ENCODE results near the gene DOLPP1. TPM values are rescaled to one million over a fixed set of nuclear protein-coding genes. Genes with fewer than 3 reads are reported as not detected.

Gene DOLPP1
- total and polyA plus RNA-seq, 2 of the 8 experiments (the other 6 are each of a cell fraction or from before 2014, with no cell fraction given), result 36.0 to 45.3 TPM

DNA sequence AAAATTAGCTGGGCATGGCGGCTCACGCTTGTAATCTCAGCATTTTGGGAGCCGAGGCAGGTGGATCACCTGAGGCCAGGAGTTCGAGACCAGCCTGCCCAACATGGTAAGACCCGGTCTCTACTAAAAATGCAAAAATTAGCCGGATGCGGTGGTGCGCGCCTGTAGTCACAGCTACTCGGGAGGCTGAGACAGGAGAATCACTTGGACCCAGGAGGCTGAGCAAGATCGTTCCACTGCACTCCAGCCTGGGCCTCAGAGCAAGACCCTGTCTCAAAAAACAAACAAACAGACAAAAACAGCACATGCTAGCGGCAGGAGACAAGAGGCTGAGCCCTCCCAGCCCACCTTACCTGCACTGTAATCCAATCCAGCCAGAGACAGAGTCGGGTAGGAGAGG, 1.1 kb upstream of the DOLPP1 start (continued):
- TF ChIP-seq, protein P1, sequence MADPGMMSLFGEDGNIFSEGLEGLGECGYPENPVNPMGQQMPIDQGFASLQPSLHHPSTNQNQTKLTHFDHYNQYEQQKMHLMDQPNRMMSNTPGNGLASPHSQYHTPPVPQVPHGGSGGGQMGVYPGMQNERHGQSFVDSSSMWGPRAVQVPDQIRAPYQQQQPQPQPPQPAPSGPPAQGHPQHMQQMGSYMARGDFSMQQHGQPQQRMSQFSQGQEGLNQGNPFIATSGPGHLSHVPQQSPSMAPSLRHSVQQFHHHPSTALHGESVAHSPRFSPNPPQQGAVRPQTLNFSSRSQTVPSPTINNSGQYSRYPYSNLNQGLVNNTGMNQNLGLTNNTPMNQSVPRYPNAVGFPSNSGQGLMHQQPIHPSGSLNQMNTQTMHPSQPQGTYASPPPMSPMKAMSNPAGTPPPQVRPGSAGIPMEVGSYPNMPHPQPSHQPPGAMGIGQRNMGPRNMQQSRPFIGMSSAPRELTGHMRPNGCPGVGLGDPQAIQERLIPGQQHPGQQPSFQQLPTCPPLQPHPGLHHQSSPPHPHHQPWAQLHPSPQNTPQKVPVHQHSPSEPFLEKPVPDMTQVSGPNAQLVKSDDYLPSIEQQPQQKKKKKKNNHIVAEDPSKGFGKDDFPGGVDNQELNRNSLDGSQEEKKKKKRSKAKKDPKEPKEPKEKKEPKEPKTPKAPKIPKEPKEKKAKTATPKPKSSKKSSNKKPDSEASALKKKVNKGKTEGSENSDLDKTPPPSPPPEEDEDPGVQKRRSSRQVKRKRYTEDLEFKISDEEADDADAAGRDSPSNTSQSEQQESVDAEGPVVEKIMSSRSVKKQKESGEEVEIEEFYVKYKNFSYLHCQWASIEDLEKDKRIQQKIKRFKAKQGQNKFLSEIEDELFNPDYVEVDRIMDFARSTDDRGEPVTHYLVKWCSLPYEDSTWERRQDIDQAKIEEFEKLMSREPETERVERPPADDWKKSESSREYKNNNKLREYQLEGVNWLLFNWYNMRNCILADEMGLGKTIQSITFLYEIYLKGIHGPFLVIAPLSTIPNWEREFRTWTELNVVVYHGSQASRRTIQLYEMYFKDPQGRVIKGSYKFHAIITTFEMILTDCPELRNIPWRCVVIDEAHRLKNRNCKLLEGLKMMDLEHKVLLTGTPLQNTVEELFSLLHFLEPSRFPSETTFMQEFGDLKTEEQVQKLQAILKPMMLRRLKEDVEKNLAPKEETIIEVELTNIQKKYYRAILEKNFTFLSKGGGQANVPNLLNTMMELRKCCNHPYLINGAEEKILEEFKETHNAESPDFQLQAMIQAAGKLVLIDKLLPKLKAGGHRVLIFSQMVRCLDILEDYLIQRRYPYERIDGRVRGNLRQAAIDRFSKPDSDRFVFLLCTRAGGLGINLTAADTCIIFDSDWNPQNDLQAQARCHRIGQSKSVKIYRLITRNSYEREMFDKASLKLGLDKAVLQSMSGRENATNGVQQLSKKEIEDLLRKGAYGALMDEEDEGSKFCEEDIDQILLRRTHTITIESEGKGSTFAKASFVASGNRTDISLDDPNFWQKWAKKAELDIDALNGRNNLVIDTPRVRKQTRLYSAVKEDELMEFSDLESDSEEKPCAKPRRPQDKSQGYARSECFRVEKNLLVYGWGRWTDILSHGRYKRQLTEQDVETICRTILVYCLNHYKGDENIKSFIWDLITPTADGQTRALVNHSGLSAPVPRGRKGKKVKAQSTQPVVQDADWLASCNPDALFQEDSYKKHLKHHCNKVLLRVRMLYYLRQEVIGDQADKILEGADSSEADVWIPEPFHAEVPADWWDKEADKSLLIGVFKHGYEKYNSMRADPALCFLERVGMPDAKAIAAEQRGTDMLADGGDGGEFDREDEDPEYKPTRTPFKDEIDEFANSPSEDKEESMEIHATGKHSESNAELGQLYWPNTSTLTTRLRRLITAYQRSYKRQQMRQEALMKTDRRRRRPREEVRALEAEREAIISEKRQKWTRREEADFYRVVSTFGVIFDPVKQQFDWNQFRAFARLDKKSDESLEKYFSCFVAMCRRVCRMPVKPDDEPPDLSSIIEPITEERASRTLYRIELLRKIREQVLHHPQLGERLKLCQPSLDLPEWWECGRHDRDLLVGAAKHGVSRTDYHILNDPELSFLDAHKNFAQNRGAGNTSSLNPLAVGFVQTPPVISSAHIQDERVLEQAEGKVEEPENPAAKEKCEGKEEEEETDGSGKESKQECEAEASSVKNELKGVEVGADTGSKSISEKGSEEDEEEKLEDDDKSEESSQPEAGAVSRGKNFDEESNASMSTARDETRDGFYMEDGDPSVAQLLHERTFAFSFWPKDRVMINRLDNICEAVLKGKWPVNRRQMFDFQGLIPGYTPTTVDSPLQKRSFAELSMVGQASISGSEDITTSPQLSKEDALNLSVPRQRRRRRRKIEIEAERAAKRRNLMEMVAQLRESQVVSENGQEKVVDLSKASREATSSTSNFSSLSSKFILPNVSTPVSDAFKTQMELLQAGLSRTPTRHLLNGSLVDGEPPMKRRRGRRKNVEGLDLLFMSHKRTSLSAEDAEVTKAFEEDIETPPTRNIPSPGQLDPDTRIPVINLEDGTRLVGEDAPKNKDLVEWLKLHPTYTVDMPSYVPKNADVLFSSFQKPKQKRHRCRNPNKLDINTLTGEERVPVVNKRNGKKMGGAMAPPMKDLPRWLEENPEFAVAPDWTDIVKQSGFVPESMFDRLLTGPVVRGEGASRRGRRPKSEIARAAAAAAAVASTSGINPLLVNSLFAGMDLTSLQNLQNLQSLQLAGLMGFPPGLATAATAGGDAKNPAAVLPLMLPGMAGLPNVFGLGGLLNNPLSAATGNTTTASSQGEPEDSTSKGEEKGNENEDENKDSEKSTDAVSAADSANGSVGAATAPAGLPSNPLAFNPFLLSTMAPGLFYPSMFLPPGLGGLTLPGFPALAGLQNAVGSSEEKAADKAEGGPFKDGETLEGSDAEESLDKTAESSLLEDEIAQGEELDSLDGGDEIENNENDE (IDR thresholded peaks at IDR 0.05; ENCODE audit: insufficient replicate concordance, low read length), result no peak
- TF ChIP-seq CTBP2 (IDR thresholded peaks at IDR 0.05; ENCODE audit: borderline replicate concordance, insufficient read depth, insufficient read length, low read length), result no peak
- no peak for TF ChIP-seq SIX5 (IDR thresholded peaks at IDR 0.05; ENCODE audit: low read depth, low read length)
- no peak for TF ChIP-seq GABPA (IDR thresholded peaks at IDR 0.05; ENCODE audit: borderline replicate concordance, insufficient read depth, low read length)
- no peak for TF ChIP-seq BCL11A (IDR thresholded peaks at IDR 0.05; ENCODE audit: low read depth in 2 of 2, low read length in 2 of 2)

Measured in H1 (cell line).